IPS-18a (cell line): ENCODE data around the gene SCN5A.

Experiments used
- H3K27ac ChIP-seq: one replicate; pipeline ENCODE4 v1.5.1; 2013; ENCODE audit warnings: low read length
- H3K27me3 ChIP-seq: one replicate; pipeline ENCODE4 v1.6.1; 2013; ENCODE audit warnings: mild to moderate bottlenecking, low read length; ENCODE audit not compliant: control insufficient read depth, insufficient read depth
- H3K36me3 ChIP-seq: one replicate; pipeline ENCODE4 v1.6.1; 2013; ENCODE audit warnings: low read depth, low read length; ENCODE audit not compliant: control insufficient read depth
- H3K4me1 ChIP-seq: one replicate; pipeline ENCODE4 v1.6.1; 2013; ENCODE audit warnings: low read depth, low read length; ENCODE audit not compliant: control insufficient read depth
- H3K4me3 ChIP-seq: one replicate; pipeline ENCODE4 v1.5.1; 2013; ENCODE audit warnings: low read length
- H3K9ac ChIP-seq: one replicate; pipeline ENCODE4 v1.6.1; 2013; ENCODE audit warnings: mild to moderate bottlenecking, low read length, moderate library complexity
- H3K9me3 ChIP-seq: one replicate; pipeline ENCODE4 v1.6.1; 2013; ENCODE audit warnings: low read depth, low read length; ENCODE audit not compliant: control insufficient read depth

The SCN5A gene

GRCh38 chr3:38646062-38646461, 3.4 kb downstream of the SCN5A start:
- no peak overlapping the region for H3K27ac ChIP-seq
- H3K4me3 ChIP-seq = no peak overlapping the region
- peaks cover 65% of the 10 kb centered on the region for H3K27me3 ChIP-seq
- H3K9me3 ChIP-seq = no peaks in the 10 kb centered on the region
- H3K9ac ChIP-seq = no peak overlapping the region
- no peaks in the 10 kb centered on the region for H3K36me3 ChIP-seq
- H3K4me1 ChIP-seq = peaks cover 6% of the 10 kb centered on the region

DNA sequence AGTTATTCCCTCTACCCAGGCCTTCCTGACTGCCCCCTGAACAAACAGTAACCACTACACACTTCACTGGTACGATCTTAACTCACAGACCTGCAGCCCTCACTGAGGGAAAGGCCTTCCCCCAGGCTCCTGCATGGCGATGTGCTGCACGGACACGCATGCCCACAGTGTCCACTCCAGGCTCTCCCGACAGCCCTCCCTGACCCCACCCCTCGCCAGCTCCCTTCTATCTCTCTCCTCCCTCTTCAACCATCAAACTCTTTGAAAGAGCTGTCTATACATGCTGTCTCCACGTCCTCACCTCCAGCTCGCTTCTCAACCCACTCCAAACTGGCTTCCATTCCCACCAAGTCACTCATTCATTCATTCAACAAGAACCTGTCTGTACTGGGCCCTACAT, 3.9 kb downstream of the SCN5A start:
- H3K27ac ChIP-seq = no peak overlapping the region
- no peak overlapping the region for H3K9ac ChIP-seq
- peaks cover 6% of the 10 kb centered on the region for H3K4me1 ChIP-seq
- H3K9me3 ChIP-seq = no peaks in the 10 kb centered on the region
- H3K4me3 ChIP-seq = no peak overlapping the region
- H3K27me3 ChIP-seq = peaks cover 60% of the 10 kb centered on the region
- H3K36me3 ChIP-seq = no peaks in the 10 kb centered on the region

GRCh38 chr3:38645076-38645475, 4.4 kb downstream of the SCN5A start:
- Histone ChIP-seq H3K9ac (no peak overlapping the region), H3K9me3 (no peaks in the 10 kb centered on the region), H3K4me3 (no peak overlapping the region), H3K27ac (no peak overlapping the region), H3K4me1 (peaks cover 6% of the 10 kb centered on the region), H3K36me3 (no peaks in the 10 kb centered on the region), H3K27me3 (peaks cover 55% of the 10 kb centered on the region)

DNA sequence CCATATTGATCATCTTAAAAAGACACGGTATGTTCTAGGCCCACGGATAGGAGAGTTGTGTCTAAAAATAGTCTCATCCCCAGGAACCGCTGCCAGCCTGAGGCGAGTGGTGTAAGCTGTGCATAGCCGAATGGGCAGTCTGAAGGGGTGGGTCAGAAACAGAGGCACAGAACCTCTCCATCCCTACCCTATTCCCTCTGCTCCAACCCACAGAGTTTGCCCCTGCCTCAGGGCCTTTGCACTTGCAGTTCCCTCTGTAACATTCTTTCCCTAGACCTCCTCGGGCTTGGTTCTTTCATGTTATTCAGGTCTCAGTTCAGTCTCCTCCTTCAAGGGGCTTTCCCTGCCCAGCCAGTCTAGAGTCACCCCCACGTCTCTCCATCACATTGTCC, 4.8 kb downstream of the SCN5A start:
- H3K27ac ChIP-seq = no peak overlapping the region
- H3K27me3 ChIP-seq = peaks cover 55% of the 10 kb centered on the region
- no peak overlapping the region for H3K4me3 ChIP-seq
- H3K9me3 ChIP-seq = no peaks in the 10 kb centered on the region
- H3K4me1 ChIP-seq = peaks cover 6% of the 10 kb centered on the region
- no peaks in the 10 kb centered on the region for H3K36me3 ChIP-seq
- H3K9ac ChIP-seq = no peak overlapping the region

DNA sequence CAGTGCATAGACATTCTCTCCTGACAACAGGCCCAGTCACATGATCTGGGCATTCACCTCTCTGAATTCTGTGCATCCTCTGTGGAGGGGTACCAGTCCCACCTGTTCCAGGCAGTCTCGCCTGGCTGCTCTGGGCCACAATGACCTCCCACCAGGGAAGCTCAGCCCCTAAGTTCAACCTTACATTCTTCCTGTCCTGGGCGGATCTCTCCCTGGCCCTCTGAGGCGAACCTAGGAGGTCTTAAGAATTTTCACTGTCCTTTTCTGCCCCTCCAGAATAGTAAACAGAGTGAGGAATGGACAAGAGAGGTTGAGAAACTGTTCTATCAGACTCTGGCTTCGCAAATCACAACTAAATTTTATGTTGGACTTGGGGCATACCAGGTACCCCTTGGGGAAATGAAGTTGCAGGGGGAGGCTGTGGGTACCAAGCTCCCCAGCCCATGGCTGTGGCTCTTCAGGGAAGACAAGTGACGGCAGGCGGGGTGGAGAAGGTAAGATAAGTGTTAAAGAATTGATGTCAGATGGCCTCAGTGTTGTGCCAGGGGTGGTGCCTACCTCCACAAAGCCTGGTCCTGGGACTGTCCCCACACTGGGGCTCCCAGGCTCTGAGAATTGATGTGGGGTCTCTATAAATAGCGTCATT, 5.3 kb downstream of the SCN5A start:
- H3K4me3 ChIP-seq = no peak overlapping the region
- peaks cover 6% of the 10 kb centered on the region for H3K4me1 ChIP-seq
- H3K27me3 ChIP-seq = peaks cover 60% of the 10 kb centered on the region
- no peaks in the 10 kb centered on the region for H3K36me3 ChIP-seq
- no peak overlapping the region for H3K9ac ChIP-seq
- H3K27ac ChIP-seq = no peak overlapping the region
- H3K9me3 ChIP-seq = no peaks in the 10 kb centered on the region

GRCh38 chr3:38643592-38643991, 5.9 kb downstream of the SCN5A start:
- peaks cover 61% of the 10 kb centered on the region for H3K27me3 ChIP-seq

DNA sequence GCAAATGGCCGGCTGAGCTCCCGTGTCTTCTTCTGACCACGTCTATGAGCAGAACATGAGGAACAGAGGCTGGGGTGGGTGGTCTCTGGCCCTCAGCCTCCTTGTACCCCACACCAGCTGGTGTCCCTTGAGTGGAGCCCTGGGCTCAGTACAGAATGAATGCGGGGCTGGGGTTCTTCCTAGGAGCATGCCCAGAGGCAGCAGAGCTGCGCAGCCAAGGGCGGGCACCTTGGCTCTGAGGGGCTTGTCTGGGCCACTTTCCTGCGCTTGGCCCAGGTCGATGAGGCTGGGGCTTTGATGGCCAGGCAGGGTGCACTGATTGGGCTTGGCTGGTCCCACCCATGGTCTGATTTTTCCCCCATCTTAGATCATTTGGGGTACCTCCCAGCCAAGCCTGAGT, 6.4 kb downstream of the SCN5A start:
- Histone ChIP-seq H3K36me3 (no peaks in the 10 kb centered on the region), H3K27ac (no peak overlapping the region), H3K27me3 (peaks cover 61% of the 10 kb centered on the region), H3K4me3 (no peak overlapping the region), H3K4me1 (peaks cover 12% of the 10 kb centered on the region), H3K9me3 (no peaks in the 10 kb centered on the region), H3K9ac (no peak overlapping the region)

More at GRCh38 chr3:38643592-38643991, 5.9 kb downstream of the SCN5A start:
- Histone ChIP-seq H3K4me1 (peaks cover 7% of the 10 kb centered on the region), H3K4me3 (no peak overlapping the region), H3K36me3 (no peaks in the 10 kb centered on the region), H3K27ac (no peak overlapping the region), H3K9ac (no peak overlapping the region), H3K9me3 (no peaks in the 10 kb centered on the region)

GRCh38 chr3:38641461-38642110, 7.9 kb downstream of the SCN5A start:
- Histone ChIP-seq H3K9me3 (no peaks in the 10 kb centered on the region), H3K36me3 (no peaks in the 10 kb centered on the region), H3K4me1 (peaks cover 27% of the 10 kb centered on the region), H3K27ac (no peak overlapping the region), H3K27me3 (peaks cover 55% of the 10 kb centered on the region), H3K9ac (no peak overlapping the region), H3K4me3 (peak overlapping the region; percentile 18)

GRCh38 chr3:38640661-38641452, 8.6 kb downstream of the SCN5A start:
- peaks cover 51% of the 10 kb centered on the region for H3K27me3 ChIP-seq
- peaks cover 32% of the 10 kb centered on the region for H3K4me1 ChIP-seq
- H3K4me3 ChIP-seq = peak overlapping the region; percentile 18
- no peak overlapping the region for H3K9ac ChIP-seq
- H3K27ac ChIP-seq = no peak overlapping the region
- H3K36me3 ChIP-seq = no peaks in the 10 kb centered on the region
- H3K9me3 ChIP-seq = no peaks in the 10 kb centered on the region

DNA sequence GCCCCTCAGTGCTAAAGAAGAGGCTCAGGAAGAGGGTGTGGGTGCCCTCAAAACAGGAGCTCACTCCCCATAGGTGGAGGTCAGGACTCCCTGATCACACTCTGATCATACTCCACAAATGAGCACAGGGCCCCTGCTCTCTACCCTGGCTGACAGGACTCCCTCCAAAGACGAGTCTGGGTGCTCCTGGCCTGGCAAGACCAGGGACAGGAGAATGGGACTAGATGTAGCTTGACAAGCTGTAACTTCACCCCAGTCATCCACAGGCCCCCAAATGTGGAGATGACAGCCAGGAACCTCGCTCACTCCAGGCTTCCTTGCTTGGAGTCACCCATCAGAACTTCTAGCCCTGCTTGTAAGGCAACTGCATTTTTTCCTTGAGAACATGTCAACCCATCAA, 11.1 kb downstream of the SCN5A start:
- Histone ChIP-seq H3K27ac (no peak overlapping the region), H3K4me3 (no peak overlapping the region), H3K36me3 (no peaks in the 10 kb centered on the region), H3K4me1 (peaks cover 32% of the 10 kb centered on the region), H3K9me3 (no peaks in the 10 kb centered on the region), H3K27me3 (peaks cover 44% of the 10 kb centered on the region), H3K9ac (no peak overlapping the region)

GRCh38 chr3:38637906-38638305, 11.6 kb downstream of the SCN5A start:
- no peak overlapping the region for H3K4me3 ChIP-seq
- H3K36me3 ChIP-seq = no peaks in the 10 kb centered on the region
- H3K27ac ChIP-seq = no peak overlapping the region
- H3K9ac ChIP-seq = no peak overlapping the region
- no peaks in the 10 kb centered on the region for H3K9me3 ChIP-seq
- H3K4me1 ChIP-seq = peaks cover 32% of the 10 kb centered on the region
- peaks cover 42% of the 10 kb centered on the region for H3K27me3 ChIP-seq
